ACC112 (cell line): ENCODE results near the gene ZCCHC7.
A peak's percentile ranks its signal among the peaks of the same experiment; 100 is the strongest.
"Not testable (repeated sequence)": the region's sequence is repeated elsewhere in the genome, so short reads cannot be mapped to it uniquely, and the experiment has no call there.

Source experiments
- H2AFZ ChIP-seq: fragments of 200-600 bp; sonication (generic); one replicate; pipeline ENCODE4 v1.6.0; 2017; ENCODE audit warnings: antibody characterized with exemption, low read length; ENCODE audit not compliant: unreplicated experiment
- H3K27ac ChIP-seq: fragments of 200-600 bp; sonication (generic); 2 replicates; pipeline ENCODE4 v1.5.1; 2014; ENCODE audit warnings: low read depth, mild to moderate bottlenecking, antibody characterized with exemption, low read length, moderate library complexity
- H3K27me3 ChIP-seq: fragments of 200-600 bp; sonication (generic); 2 replicates; pipeline ENCODE4 v1.6.1; 2014; ENCODE audit warnings: mild to moderate bottlenecking, antibody characterized with exemption, low read length, moderate library complexity, mixed read lengths; ENCODE audit not compliant: insufficient read depth
- H3K36me3 ChIP-seq: fragments of 200-600 bp; sonication (generic); 2 replicates; pipeline ENCODE4 v1.6.1; 2016; ENCODE audit warnings: mild to moderate bottlenecking, antibody characterized with exemption, low read length, moderate library complexity, mixed read lengths; ENCODE audit not compliant: insufficient read depth
- H3K4me1 ChIP-seq: fragments of 200-600 bp; sonication (generic); one replicate; pipeline ENCODE4 v1.6.1; 2016; ENCODE audit warnings: low read length, mixed read lengths; ENCODE audit not compliant: insufficient read depth, unreplicated experiment, control insufficient read depth
- H3K4me3 ChIP-seq: fragments of 200-600 bp; sonication (generic); 2 replicates; pipeline ENCODE4 v1.5.1; 2014; ENCODE audit warnings: mild to moderate bottlenecking, low read depth, low read length
- H3K79me2 ChIP-seq: fragments of 200-600 bp; sonication (generic); one replicate; pipeline ENCODE4 v1.6.0; 2016; ENCODE audit warnings: low read length; ENCODE audit not compliant: control insufficient read depth, unreplicated experiment, insufficient read depth

The ZCCHC7 gene

GRCh38 chr9:37281541-37281940 lies 161.2 kb downstream of the ZCCHC7 start:
- H3K36me3 ChIP-seq, result no peaks in the 10 kb centered on the region
- no peak overlapping the region for H2AFZ ChIP-seq
- no peak overlapping the region for H3K4me3 ChIP-seq
- H3K27me3 ChIP-seq, result no peaks in the 10 kb centered on the region
- H3K79me2 ChIP-seq, result no peaks in the 10 kb centered on the region
- H3K4me1 ChIP-seq, result peaks cover 26% of the 10 kb centered on the region
- no peak overlapping the region for H3K27ac ChIP-seq

DNA sequence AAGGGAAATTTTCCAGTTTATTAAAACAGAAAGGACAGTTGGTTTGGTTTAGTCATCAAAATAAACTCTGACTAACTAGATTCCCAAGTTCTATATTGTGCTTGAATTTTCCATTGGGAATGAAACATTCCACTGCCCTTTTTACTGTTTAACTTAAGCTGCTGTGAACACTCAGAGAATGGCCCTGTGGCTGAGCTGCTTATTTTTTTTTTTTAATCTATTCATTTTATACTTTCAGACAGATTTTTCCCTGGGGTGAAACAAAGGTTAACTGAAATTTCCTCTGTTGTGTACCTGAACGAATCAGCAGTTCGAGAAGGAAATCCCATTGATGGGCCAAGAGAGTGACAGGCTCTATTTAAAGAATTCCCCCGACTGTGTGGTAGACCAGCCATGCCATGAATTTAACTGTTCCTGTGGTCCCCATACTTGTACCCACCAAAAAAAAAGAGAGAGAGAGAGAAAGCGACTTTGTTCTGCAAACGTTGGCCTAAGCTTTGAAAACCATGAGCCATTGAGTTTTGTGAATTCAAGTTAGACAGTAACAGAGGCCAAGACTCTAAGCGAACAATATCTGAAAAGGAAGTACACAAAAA lies 163.5 kb downstream of the ZCCHC7 start:
- H3K4me3 ChIP-seq, result peak overlapping the region; percentile 36
- peak overlapping the region; percentile 48 for H2AFZ ChIP-seq
- peak overlapping the region; percentile 69 for H3K27ac ChIP-seq
- 0 out of 2 replicates have a peak, but pooled peaks cover 2% of the 10 kb centered on the region for H3K36me3 ChIP-seq
- H3K79me2 ChIP-seq, result no peaks in the 10 kb centered on the region
- peaks cover 26% of the 10 kb centered on the region for H3K4me1 ChIP-seq
- no peaks in the 10 kb centered on the region for H3K27me3 ChIP-seq

GRCh38 chr9:37284636-37285035 lies 164.3 kb downstream of the ZCCHC7 start:
- Histone ChIP-seq H2AFZ (no peak overlapping the region), H3K79me2 (no peaks in the 10 kb centered on the region), H3K36me3 (0 out of 2 replicates have a peak, but pooled peaks cover 2% of the 10 kb centered on the region), H3K4me3 (no peak overlapping the region), H3K27ac (peak overlapping the region; percentile 69), H3K4me1 (peaks cover 26% of the 10 kb centered on the region), H3K27me3 (no peaks in the 10 kb centered on the region)

DNA sequence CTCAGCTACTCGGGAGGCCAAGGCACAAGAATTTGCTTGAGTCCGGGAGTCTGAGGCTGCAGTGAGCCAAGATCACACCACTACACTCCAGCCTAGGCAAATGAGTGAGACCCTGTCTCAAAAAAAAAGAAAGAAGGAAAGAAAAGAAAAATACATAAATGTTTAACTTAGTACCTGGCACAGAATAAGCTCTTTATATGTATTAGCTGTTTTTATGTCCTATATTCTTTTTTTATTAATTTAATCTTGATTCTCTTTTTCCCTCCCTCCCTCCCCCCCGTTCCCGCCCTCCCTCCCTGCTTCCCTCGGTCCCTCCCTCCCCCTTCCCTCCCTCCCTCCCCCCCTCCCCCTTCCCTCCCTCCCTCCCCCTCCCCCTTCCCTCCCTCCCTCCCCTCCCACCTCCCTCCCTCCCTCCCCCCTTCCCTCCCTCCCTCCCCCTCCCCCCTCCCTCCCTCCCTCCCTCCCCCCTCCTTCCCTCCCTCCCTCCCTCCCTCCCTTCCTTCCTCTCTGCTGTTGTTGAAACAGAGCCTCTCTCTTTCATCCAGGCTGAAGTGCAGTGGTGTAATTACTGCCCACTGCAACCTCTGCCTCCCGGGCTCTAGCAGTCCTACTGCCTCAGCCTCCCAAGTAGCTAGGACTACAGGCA lies 166.3 kb downstream of the ZCCHC7 start:
- no peaks in the 10 kb centered on the region for H3K79me2 ChIP-seq

DNA sequence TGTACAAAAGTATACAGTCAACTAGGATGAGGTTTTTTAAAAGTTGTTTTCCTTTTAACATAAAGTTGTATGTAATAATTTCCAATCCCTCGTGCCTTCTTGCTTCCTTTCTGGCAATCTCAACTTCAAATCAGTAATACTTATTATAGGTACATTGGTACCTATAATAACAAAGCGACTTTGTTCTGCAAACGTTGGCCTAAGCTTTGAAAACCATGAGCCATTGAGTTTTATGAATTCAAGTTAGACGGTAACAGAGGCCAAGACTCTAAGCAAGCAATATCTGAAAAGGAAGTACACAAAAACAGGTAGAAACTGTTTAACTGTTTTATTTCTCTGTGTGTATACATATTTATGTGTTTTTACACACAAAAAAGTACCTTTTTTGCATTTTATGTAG lies 166.9 kb downstream of the ZCCHC7 start:
- H3K4me3 ChIP-seq, result no peak overlapping the region
- 0 out of 2 replicates have a peak, but pooled peaks cover 2% of the 10 kb centered on the region for H3K36me3 ChIP-seq
- no peak overlapping the region for H3K27ac ChIP-seq
- no peak overlapping the region for H2AFZ ChIP-seq
- H3K79me2 ChIP-seq, result no peaks in the 10 kb centered on the region
- peaks cover 38% of the 10 kb centered on the region for H3K4me1 ChIP-seq
- no peaks in the 10 kb centered on the region for H3K27me3 ChIP-seq

More for the DNA sequence above, 166.3 kb downstream of the ZCCHC7 start:
- Histone ChIP-seq H3K36me3 (0 out of 2 replicates have a peak, but pooled peaks cover 2% of the 10 kb centered on the region), H3K4me3 (no peak overlapping the region), H2AFZ (no peak overlapping the region), H3K27me3 (no peaks in the 10 kb centered on the region), H3K27ac (no peak overlapping the region), H3K4me1 (peaks cover 35% of the 10 kb centered on the region)

DNA sequence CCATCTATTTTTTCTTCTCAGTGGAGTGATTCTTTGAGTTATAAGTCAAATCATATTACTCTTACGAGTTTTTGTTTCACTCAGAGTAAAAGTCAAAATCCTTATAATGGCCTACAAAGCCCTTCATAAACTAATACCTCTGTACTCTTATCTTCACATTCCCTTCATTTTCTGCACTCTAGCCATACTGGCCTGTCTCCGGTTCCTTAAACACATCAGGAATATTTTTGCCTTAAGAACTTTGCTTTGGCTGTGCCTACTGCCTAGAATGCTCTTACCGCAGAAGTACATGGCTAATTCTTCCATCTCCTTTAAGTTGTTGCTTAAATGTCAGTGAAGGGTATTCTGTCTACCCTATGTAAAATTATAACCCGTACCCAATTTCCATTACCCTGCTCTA lies 169.3 kb downstream of the ZCCHC7 start:
- Histone ChIP-seq H3K36me3 (0 out of 2 replicates have a peak, but pooled peaks cover 2% of the 10 kb centered on the region), H2AFZ (no peak overlapping the region), H3K27me3 (no peaks in the 10 kb centered on the region), H3K79me2 (peaks cover 9% of the 10 kb centered on the region), H3K27ac (no peak overlapping the region), H3K4me1 (peaks cover 41% of the 10 kb centered on the region), H3K4me3 (no peak overlapping the region)

GRCh38 chr9:37290366-37290939 lies 170.1 kb downstream of the ZCCHC7 start:
- no peaks in the 10 kb centered on the region for H3K27me3 ChIP-seq
- H2AFZ ChIP-seq, result no peak overlapping the region
- H3K4me3 ChIP-seq, result peak overlapping the region; percentile 74
- peaks cover 35% of the 10 kb centered on the region for H3K4me1 ChIP-seq
- H3K27ac ChIP-seq, result peak overlapping the region; percentile 98
- 0 out of 2 replicates have a peak, but pooled peaks cover 2% of the 10 kb centered on the region for H3K36me3 ChIP-seq
- peaks cover 13% of the 10 kb centered on the region for H3K79me2 ChIP-seq

DNA sequence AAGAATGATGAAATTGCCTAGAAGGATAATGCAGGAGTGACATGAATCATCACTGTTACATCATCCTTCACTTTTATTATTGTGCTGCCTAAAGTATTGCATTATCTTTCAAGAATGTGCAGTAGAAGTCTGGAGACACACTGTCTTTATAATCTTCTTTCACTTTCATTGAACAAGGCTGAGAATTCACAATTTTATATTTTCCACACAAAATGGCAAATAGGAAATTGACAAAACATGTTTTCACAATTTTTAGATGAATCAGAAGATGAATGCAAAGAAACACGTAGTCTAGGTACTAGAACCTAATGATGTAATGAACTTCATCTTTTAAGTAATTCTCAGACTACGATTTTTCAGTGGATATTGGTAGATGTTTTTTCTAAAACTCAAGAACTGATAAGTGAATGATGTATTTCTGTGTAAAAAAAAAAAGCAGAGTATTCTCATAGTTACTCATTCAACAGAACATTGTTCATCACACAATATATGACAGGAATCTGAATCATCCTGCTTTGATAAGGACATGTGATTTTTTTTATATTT lies 170.6 kb downstream of the ZCCHC7 start:
- Histone ChIP-seq H3K79me2 (peaks cover 18% of the 10 kb centered on the region), H3K27ac (peak overlapping the region; percentile 98), H3K27me3 (no peaks in the 10 kb centered on the region), H3K36me3 (0 out of 2 replicates have a peak, but pooled peaks cover 2% of the 10 kb centered on the region), H2AFZ (peak overlapping the region; percentile 29), H3K4me3 (peak overlapping the region; percentile 74), H3K4me1 (peaks cover 39% of the 10 kb centered on the region)

- H3K36me3 ChIP-seq, H2AFZ ChIP-seq, H3K27me3 ChIP-seq: not testable (repeated sequence)
- H3K4me1 ChIP-seq, result peaks cover 39% of the 10 kb centered on the region
- peak overlapping the region; percentile 98 for H3K27ac ChIP-seq
- H3K79me2 ChIP-seq, result peaks cover 21% of the 10 kb centered on the region
- H3K4me3 ChIP-seq, result peak overlapping the region; percentile 74
These were observed 171.4 kb downstream of the ZCCHC7 start for GRCh38 chr9:37291612-37292238.

DNA sequence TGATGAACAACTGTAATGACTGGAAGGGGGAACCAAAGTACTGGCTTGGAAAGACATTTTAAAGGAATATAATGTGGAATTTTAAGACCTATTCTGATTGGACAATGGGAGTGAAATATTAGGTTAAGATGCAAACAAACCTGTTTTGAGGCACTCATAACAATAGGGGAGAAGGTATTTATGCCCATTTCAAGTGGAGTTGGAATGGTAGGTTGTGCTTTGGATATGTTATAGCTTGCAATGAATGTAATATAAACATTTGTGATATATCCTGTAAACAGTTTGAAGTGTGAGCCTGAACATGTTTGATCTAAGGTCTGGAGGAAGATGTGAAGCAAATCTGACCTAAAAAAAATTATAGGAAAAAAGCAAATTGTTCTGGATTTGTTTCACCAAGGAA lies 172.5 kb downstream of the ZCCHC7 start:
- Histone ChIP-seq H3K27ac (no peak overlapping the region), H2AFZ (no peak overlapping the region), H3K36me3 (no peaks in the 10 kb centered on the region), H3K4me1 (peaks cover 39% of the 10 kb centered on the region), H3K4me3 (no peak overlapping the region), H3K27me3 (no peaks in the 10 kb centered on the region), H3K79me2 (peaks cover 21% of the 10 kb centered on the region)
